ENCODE results near the gene NTSR1.

DNA sequence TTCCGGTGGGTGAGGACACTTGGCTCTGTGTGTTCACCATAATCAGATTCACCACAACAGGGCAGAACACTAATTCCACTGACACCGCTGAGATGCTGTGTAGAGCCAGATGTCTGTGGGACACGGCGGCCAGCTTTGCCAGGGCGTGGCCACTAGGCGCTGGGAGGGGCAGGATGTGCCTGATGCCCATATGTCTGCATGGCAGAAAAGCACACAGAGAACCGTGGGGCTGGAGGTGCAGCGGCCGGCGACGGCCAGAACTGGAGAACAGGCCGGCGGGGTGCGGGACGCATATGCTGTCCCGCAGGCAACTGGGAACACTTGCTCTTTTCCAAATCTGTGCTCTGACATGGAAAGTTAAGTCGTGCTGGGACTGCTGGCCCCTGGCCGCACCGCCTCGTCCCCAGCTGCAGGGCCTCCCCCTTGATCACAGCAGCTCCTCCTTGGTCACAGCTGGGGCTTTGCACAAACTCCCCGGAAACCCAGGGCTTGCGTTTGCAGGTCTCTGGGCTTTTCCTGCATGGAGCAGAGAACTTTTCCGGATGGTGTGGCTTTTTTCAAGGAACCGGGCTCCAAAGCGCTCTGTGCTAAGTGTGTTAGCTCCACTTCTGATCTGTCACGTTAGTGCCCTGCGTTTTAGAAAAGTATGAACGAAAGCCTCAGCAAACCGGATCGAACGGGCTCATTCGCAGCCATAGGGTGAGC is 31.1 kb downstream of the NTSR1 start:
- TF ChIP-seq, protein P1, sequence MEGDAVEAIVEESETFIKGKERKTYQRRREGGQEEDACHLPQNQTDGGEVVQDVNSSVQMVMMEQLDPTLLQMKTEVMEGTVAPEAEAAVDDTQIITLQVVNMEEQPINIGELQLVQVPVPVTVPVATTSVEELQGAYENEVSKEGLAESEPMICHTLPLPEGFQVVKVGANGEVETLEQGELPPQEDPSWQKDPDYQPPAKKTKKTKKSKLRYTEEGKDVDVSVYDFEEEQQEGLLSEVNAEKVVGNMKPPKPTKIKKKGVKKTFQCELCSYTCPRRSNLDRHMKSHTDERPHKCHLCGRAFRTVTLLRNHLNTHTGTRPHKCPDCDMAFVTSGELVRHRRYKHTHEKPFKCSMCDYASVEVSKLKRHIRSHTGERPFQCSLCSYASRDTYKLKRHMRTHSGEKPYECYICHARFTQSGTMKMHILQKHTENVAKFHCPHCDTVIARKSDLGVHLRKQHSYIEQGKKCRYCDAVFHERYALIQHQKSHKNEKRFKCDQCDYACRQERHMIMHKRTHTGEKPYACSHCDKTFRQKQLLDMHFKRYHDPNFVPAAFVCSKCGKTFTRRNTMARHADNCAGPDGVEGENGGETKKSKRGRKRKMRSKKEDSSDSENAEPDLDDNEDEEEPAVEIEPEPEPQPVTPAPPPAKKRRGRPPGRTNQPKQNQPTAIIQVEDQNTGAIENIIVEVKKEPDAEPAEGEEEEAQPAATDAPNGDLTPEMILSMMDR (IDR thresholded peaks at IDR 0.05), result no peak
- TF ChIP-seq POLR2A (IDR thresholded peaks at IDR 0.05), result no peak
